K562 (cell line): ENCODE measurements around the gene FBL. TPM values are rescaled to one million over a fixed set of nuclear protein-coding genes. Genes with fewer than 3 reads are reported as not detected.
A peak's percentile ranks its signal among the peaks of the same experiment; 100 is the strongest.

ENCODE experiments used
- ARID3B ChIP-seq: fragments of 250-450 bp; sonication (Bioruptor Pico); IDR thresholded peaks from 2 replicates; pipeline ENCODE4 v1.4.0; 2020; ENCODE audit warnings: borderline replicate concordance
- ARID4B ChIP-seq: sonication (generic); formaldehyde crosslinking; IDR thresholded peaks from 2 replicates; pipeline ENCODE4 v1.8.0; 2022; ENCODE audit warnings: mild to moderate bottlenecking, missing genetic modification reagents
- CBX8 ChIP-seq: fragments of 200-600 bp; sonication (generic); IDR thresholded peaks from 2 replicates; pipeline ENCODE4 v1.6.1; 2012; ENCODE audit warnings: borderline replicate concordance, mixed run types, low read depth, mild to moderate bottlenecking, moderate library complexity, mixed read lengths, low read length, control low read depth, inconsistent platforms; ENCODE audit not compliant: poor library complexity, severe bottlenecking; ENCODE audit errors: extremely low read depth
- DNMT1 ChIP-seq: fragments of 450-650 bp; IDR thresholded peaks from 2 replicates; pipeline ENCODE4 v1.6.1; 2016; ENCODE audit warnings: antibody characterized with exemption, mild to moderate bottlenecking
- IFI16 ChIP-seq: fragments of 250-450 bp; sonication (Bioruptor Pico); IDR thresholded peaks from 2 replicates; pipeline ENCODE4 v2.1.2; 2022; ENCODE audit warnings: mild to moderate bottlenecking, inconsistent platforms
- L3MBTL2 ChIP-seq: fragments of 450-650 bp; IDR thresholded peaks from 2 replicates; pipeline ENCODE4 v1.6.1; 2016; ENCODE audit warnings: mild to moderate bottlenecking, moderate library complexity
- NCOR1 ChIP-seq: fragments of 450-650 bp; IDR thresholded peaks from 2 replicates; pipeline ENCODE4 v1.6.1; 2016; ENCODE audit warnings: mild to moderate bottlenecking, moderate library complexity
- PHB2 ChIP-seq: fragments of 450-650 bp; IDR thresholded peaks from 2 replicates; pipeline ENCODE4 v1.6.1; 2017; ENCODE audit warnings: low read depth
- PML ChIP-seq: IDR thresholded peaks from 2 replicates; pipeline ENCODE4 v1.6.1; 2012; ENCODE audit warnings: low read length, inconsistent platforms
- RBFOX2 ChIP-seq: fragments of 200-400 bp; formaldehyde crosslinking; IDR thresholded peaks from 2 replicates; pipeline ENCODE4 v1.6.1; 2017; ENCODE audit warnings: low read depth, mild to moderate bottlenecking, low read length, moderate library complexity
- RBM34 ChIP-seq: fragments of 200-400 bp; formaldehyde crosslinking; IDR thresholded peaks from 2 replicates; pipeline ENCODE4 v1.6.1; 2018; ENCODE audit warnings: low read length, borderline replicate concordance; ENCODE audit not compliant: insufficient read depth
- SIN3B ChIP-seq: fragments of 450-650 bp; IDR thresholded peaks from 2 replicates; pipeline ENCODE4 v1.6.1; 2017; ENCODE audit warnings: low read depth, mild to moderate bottlenecking, moderate library complexity
- SNIP1 ChIP-seq: fragments of 450-650 bp; IDR thresholded peaks from 2 replicates; pipeline ENCODE4 v1.7.1; 2017; ENCODE audit warnings: low read depth, mild to moderate bottlenecking
- STAT5B ChIP-seq: fragments of 250-450 bp; sonication (Bioruptor Pico); IDR thresholded peaks from 2 replicates; pipeline ENCODE4 v1.8.0; 2021; ENCODE audit warnings: mild to moderate bottlenecking, inconsistent platforms
- XRCC5 ChIP-seq: fragments of 200-400 bp; formaldehyde crosslinking; IDR thresholded peaks from 2 replicates; pipeline ENCODE4 v1.6.1; 2017; ENCODE audit warnings: low read depth, mild to moderate bottlenecking, low read length
- ZBTB17 ChIP-seq: fragments of 450-650 bp; formaldehyde crosslinking; IDR thresholded peaks from 2 replicates; pipeline ENCODE4 v1.4.0; 2020; ENCODE audit warnings: mild to moderate bottlenecking
- ZMIZ1 ChIP-seq, 2 experiments: fragments of 150-350 bp in 1 of 2; IDR thresholded peaks; 2 replicates each; pipeline ENCODE4 v1.6.1; 2012 to 2016; ENCODE audit warnings: low read depth in 2 of 2, low read length in 2 of 2, mild to moderate bottlenecking in 1 of 2, moderate library complexity in 1 of 2
- ZNF431 ChIP-seq: sonication (generic); formaldehyde crosslinking; IDR thresholded peaks from 2 replicates; pipeline ENCODE4 v1.8.0; 2022; ENCODE audit warnings: mild to moderate bottlenecking, missing genetic modification reagents
- ZNF79 ChIP-seq: fragments of 250-450 bp; sonication (Bioruptor Pico); IDR thresholded peaks from 2 replicates; pipeline ENCODE4 v1.4.0; 2020; ENCODE audit warnings: low read depth, mild to moderate bottlenecking, moderate library complexity
- polyA plus RNA-seq, 8 experiments: library from polyadenylated mRNA; depleted of rRNA in 4 of 8; stranded (reverse) in 5 of 8; unstranded in 3 of 8; fragments of >200 nt; fragmentation: Nextera tagmentation in 2 of 8; fragmentation: Illumina TruSeq in 1 of 8; extraction: Ambion mirVana in 2 of 8; extraction: Trizol in 1 of 8; gene quantifications; 2 replicates each; pipeline versions ENCODE4 v1.2.1 to v1.2.3, GENCODE V29; 2011 to 2014; ENCODE audit warnings: inconsistent platforms in 1 of 8, missing spikeins in 1 of 8
- total RNA-seq, 7 experiments: library from RNA; depleted of rRNA in 6 of 7; stranded (reverse); fragments of >200 nt in 6 of 7; fragmentation: Illumina TruSeq in 2 of 7; extraction: Trizol in 2 of 7; gene quantifications; 2 replicates each; pipeline versions ENCODE4 v1.2.1 to v1.2.3, GENCODE V29; 2011 to 2021; ENCODE audit warnings: low replicate concordance in 1 of 7

The FBL gene
- total and polyA plus RNA-seq, 9 of the 15 experiments (the other 6 are each of a cell fraction or from before 2014, with no cell fraction given), result 201 to 1,696 (median 696) TPM

- TF ChIP-seq ARID4B (CRISPR knock-in tag) (no peak), PML (peak; percentile 30), NCOR1 (peak; percentile 79), ZNF431 (no peak), ZMIZ1 (IDR thresholded peaks at IDR 0.05; ENCODE audit: low read depth in 2 of 2, low read length in 2 of 2) (no peak), XRCC5 (no peak), ZBTB17 (CRISPR knock-in tag) (no peak; the same call in 1 of the 2 replicates), SIN3B (no peak), ARID3B (CRISPR knock-in tag) (no peak), PHB2 (peak; percentile 65; the same call in 1 of the 2 replicates), DNMT1 (no peak), STAT5B (CRISPR knock-in tag) (no peak), CBX8 (no peak), L3MBTL2 (no peak), IFI16 (no peak), SNIP1 (no peak), RBM34 (no peak), ZNF79 (CRISPR knock-in tag) (no peak), RBFOX2 (no peak)
Measured at GRCh38 chr19:39846678-39847486, 703 bp upstream of the FBL start (continued).
